Stimulated activated CD8-positive, alpha-beta memory T cell treated with anti-CD3 and anti-CD28 coated beads, Interleukin-2, amount 100 ng/mL, for 48 hours (primary cell): ENCODE data around the gene EXOC4.

Experiments used
- DNase-seq, 2 donors: peaks; one replicate each; pipeline ENCODE4 v3.0.0-alpha.2; 2020; ENCODE audit warnings: low read depth in 2 of 2

The EXOC4 gene

DNA sequence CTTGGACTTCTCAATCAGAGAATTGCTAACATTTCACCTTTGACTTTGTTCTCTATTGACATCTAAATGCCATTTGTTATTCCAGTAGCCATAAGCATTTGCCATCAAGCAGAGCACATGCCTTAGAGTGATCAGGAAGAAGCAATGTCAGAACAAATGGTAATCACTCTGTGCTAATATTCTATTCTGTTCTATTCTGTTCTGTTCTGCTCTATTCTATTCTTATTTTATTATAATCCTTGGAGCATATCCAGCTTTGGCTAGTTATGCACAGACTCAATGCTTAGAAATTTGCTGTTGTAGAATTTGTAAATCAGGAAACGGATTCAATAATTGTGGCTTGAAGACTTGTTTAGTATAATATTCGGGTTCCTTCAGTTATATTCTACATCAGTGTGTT lies 175.4 kb downstream of the EXOC4 start:
- no peak for DNase-seq

DNA sequence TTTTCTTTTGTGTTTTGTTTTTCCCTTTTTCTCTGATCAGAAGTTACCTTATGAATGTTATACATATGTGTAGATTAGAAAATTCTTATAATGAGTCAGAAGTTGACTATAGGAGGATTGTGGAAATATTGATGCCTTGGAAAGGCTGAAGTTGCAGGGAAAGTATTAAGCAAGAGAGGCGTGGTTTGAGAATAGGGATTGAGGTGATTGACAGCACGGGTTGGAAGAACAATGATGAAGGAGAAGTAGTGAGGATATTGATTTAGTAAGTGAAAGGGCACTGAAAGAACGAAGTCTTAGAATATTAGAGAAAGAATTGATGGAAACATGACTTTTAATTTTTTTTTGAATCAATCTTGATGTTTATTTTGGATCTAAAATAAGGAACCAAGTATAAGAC lies 176.0 kb downstream of the EXOC4 start:
- no peak for DNase-seq

DNA sequence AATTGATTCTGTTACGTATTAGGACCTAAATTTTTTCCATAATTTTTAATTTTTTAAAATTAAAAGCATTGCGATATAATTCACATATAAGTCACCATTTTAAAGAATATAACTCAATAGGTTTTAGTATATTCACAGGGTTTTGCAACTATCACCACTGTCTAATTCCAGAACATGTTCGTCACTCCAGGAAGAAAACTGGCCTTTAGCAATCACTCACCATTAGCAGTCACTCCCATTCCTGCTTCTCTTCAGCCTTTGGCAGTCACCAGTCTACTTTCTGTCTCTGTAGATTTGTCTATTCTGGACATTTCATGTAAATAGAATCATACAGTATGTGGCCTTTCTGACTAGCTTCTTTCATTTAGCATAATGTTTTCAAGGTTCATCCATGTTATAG lies 176.5 kb downstream of the EXOC4 start:
- DNase-seq = no peak

DNA sequence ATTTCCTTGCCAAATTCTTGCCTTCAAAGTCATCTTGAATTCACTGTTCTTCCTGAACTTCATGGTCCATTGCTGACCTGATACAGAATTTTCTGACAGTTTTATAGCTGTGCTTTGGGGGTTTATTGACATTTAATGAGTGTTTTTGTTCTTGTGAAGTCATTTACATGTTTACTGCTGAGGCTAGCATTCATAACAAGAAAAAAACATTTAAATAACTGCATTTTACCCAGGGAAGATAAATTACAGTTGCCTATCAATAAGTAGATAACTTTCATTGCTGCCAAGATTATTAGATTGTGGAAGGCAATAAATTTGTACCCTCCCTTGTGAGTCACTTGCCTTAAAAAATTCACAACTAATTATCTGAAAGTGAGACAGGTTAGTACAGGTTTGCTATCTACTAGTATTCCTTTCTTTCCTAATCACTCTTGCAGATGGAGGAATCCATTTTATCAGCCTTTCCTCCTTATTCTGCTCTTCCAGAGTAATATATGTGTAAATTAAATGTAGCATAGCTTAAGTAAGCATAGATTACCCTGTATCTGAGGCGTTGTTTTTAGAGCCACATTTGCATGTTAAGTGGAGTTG lies 178.4 kb downstream of the EXOC4 start:
- DNase-seq = no peak

DNA sequence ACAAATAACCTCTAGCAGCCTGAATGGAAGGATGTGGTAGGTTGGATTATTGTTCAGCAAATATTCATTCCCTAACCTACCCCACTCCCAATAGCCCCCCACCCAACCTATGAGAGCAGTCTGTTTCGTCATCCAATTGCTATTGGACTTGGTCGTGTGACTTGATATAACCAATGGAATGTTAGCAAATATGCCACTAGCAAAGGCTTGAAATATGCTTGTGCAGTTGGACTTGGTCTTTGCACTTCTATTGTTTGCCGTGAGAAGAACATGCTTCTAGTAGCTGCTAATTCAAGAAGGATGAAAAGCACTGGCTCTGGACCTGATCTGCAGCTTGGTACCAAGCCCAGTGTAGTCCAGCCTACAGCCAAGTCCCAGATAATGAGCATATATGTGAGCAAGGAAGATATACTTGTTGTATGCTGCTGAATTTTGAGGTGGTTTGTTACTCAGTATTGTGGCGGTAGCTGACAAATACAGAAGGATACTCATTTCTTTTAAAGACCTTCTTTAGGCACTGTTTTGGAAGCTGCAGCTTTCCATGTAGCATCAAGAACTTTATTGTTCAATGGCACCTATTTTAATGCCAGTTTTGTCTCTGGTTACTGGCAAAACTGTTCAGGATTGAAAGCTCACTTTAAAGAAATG lies 180.4 kb downstream of the EXOC4 start:
- DNase-seq = no peak

DNA sequence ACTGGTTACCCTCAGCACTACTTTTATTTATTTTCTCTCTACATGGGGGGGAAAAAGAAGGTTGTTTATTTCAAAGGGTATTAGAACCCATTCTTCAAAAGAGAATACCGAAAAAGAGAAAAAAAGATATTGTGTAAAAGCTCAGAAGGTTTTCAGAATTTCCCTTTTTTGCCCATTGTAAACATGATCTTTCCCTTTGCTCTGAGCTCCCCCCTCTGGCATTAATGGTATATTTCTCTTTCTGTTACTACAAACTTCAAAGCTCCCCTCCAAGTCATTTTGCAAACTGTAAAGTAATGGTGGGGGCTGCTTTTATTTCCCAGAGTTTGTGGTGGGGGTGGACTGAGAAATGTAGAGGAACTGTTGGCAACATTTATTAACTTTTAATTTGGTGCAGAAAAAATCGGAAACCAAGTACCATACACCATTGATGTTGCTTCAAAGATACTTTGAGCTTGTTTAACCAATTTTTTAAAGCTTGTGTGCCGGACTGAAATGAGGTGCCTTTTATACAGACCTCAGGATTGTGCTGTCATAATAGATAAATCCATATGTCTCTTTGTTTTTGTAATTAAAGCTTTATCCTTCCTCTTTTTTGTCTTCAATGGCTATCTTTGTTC lies 181.5 kb downstream of the EXOC4 start:
- no peak for DNase-seq

DNA sequence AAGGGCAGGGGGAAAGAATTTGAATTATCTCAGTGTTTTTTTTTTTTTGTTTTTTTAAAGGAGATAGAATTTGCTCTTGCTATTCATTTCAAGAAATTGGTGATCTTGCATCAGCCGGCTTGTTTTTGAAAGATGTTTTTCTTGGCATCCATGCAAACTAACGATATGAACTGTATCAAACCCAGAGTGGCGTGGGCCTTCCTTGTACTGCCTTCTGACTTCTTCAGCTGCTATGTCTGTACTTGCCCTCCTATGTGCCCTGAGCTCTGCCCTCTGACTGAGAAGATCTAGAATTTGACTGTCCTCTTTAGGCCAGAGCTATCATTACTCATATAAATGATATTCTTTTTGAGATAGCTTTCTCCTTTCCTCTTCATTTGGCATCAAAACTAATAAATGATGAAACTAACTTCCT lies 183.1 kb downstream of the EXOC4 start:
- no peak for DNase-seq

DNA sequence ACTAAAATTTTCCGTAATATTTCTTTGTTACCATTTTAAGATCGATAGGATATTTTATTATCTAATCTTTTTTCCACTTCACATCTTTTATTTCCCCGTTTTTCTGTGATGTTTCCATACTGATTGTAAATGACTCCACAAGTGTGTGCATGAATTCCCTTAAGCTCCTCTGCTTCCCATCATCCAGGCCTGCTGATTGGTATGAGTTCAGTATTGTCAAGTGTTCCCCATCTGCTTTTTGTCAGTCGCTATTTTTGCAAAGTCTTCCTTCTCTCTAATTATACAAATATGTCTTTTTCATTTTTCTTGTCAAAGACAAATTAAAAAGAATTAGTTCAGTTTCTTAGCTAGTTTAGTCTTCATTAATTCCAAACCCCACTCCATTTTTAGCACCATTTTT lies 184.7 kb downstream of the EXOC4 start:
- DNase-seq = no peak

DNA sequence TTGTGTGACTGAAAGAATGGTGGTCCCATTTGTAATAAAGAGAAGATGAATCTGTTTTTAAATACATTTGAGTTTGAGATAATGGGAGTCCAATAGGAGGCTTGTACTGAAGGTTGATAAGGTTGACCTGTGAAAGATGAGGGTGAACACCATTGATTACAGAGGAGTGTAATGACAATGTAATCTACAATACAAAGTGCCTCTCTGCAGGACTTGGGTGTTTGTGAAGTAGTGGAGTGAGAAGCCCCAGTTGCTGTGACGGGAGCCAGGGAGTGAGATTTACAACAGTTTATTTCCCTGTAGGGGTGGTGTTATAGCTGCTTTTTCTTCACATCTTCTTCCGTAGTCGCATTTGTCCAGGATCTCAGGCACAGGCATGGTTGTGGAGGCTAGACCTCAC lies 189.9 kb downstream of the EXOC4 start:
- no peak for DNase-seq

DNA sequence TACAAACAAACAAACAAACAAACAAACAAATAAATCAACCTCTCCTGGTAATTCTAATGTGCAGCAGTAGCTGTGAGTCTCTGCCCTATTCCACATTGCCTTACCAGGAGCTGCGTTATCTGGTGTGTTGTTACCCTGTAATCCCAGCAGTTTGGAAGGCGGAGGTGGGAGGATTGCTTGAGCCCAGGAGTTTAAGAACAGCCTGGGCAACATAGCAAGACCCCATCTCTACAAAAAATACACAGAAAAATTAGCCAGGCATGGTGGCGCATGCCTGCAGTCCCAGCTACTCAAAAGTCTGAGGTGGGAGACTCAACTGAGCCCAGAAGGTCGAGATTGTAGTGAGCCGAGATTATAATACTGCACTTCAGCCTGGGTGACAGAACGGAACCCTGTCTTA lies 192.7 kb downstream of the EXOC4 start:
- DNase-seq = no peak

DNA sequence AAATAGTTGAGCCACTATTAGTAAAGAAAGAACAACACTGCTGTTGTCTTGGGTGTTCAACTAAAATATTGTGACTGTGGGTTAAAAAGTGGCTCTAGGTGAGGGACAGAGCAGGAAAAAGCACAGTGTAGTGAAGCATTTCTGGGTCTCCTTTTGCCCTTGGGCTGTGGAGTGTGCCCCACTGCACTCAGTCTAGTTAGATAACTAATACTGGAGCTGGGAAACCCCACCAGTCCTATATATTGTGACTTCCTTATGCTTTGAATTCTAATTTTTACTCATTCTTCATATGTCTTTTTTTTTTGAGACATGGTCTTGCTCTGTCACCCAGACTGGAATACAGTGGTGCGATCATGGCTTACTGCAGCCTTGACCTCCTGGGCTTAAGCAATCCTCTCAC lies 195.1 kb downstream of the EXOC4 start:
- no peak for DNase-seq

DNA sequence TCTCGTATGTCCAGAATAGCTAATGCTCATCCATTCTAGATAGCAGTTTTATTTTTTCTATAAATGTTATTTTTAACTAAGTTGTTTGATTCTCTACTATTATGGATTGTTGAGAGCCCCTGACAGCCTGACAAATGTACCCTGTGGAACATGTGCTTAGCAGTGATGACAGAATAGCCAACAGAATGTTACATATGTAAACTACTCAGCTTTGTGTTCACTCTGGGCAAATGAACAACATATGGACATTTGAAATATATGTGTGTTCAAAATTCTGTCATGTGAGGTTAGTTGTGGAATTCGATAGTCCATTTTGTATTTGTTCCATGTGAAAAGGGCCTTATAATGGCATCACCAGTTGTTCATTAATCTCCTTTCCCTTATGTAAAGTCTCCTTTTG lies 199.7 kb downstream of the EXOC4 start:
- no peak for DNase-seq

DNA sequence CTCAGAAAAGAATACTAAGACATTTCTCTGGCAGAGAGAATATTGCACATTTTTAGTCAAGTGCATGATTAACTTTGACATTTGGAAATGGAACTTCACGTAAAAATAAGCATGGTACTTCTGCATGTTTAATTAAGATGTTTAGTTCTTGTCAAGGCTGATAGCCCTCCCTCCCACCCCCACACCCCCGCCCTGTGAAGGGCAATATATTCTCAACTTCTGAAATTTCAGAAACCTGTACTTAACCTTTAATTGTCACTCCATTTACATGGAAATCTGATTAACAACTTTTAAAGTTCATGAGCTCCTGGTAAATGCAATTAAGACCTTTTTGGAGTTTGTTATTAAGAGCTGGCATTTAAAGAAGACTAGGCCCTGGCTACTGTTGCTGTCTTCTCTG lies 205.8 kb downstream of the EXOC4 start:
- DNase-seq = no peak

DNA sequence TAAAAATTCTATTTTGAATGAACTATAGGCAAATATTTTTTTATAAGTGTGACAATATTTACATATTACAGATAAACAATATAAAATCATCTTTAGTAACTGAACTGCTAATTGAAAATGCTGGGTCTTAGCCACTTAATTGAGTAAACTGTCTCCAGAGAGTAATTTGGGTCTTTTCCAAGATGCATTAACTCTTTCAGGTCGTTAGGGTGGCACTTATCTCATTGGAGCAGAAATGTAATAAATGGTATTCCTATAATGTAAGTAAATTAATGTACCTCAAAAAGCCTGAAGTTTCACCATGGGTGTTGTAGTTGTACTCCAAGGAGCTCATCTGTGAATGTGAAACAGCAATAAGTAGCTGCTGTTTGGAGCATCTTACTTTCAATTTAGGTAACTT lies 208.5 kb downstream of the EXOC4 start:
- no peak for DNase-seq

DNA sequence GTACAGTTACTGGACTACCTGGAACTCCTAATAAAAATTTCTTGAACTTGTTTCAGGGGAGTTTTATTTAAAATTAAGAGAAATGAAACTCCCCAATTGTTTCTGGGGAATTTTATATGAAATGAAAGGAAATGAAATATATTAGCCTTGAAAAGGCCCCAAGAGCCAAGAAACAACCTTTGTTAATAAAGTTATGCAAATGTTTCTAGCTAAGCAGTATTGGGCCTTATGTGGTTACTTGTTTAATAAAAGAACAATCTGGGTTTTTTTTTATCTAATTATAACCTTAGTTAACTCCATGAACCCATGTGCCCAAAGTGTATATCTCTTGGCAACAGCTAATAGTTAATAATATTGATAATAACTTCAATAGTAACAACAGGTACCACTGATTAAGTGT lies 222.8 kb downstream of the EXOC4 start:
- no peak for DNase-seq

DNA sequence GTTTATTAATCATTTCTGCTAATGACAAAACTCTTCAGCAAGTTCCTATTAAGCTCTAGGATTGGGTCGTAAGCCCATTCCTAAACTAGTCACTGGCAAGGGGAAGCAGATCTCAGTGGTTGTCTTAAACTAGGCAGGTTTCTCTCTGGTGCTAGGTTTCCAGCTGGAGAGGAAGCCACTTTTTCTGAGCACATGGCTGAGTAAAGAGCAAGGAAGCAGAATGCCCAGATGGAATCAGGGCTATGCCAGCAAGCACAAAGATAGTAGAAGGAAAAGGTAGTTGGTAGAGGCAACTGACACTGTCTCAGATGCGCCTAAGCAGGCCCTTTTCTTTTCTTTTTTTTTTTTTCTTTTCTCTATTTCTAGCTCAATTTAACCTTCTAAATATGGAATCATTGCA lies 224.9 kb downstream of the EXOC4 start:
- no peak for DNase-seq

DNA sequence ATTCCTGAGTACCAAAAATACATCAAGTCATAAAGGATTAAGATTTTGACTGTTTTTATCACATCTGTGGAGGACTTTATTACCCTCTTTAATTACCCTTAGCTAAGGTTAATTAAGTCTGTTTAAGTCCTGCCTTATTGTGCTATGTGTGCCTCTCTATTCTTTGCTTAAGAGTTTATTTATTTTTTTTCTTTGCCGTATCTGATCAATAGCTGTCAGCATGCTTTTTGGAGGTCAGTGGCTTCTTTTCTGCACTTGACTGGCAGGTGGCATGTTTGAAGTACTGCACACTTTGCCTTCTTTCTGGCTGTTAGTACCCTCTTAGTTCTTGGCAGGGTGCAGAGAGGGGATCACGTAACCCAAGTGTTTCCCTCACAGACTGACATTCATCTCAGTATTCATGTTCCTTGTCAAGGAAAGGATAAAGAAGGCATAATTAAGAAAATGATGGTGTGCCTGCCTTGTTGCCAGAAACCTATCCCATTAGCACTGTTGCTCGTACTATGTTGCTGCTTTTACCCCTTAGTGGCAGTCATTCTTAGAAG lies 225.8 kb downstream of the EXOC4 start:
- no peak for DNase-seq

DNA sequence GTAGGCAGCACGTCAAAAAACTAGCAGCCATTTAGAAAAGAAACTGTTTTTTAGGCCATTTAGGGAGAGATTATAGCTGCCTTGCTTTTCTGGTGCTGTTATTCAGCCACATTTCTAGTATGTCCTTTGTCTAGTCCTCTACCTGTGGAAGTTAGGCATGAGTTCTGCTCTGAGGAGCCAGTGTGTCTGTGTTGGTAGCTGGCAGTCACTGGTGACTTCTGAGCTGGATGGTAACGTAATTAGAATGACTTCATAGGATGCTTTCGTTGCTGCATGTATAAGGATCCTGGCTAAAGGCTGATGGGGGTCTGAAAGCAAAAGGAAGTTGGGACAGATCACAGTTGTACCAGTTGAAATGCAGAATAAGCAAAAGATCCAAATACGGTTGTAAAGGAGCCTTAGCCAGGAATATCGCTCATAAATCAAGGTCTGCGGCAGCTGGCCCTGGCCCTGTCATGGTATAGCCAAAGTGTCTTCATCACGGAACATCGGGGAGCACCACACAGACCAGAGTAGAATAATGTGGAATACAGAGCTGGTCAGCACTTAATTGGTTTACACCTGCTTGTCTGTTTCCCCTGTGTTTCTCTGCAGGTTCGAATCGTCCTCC lies 226.7 kb downstream of the EXOC4 start:
- DNase-seq = no peak

DNA sequence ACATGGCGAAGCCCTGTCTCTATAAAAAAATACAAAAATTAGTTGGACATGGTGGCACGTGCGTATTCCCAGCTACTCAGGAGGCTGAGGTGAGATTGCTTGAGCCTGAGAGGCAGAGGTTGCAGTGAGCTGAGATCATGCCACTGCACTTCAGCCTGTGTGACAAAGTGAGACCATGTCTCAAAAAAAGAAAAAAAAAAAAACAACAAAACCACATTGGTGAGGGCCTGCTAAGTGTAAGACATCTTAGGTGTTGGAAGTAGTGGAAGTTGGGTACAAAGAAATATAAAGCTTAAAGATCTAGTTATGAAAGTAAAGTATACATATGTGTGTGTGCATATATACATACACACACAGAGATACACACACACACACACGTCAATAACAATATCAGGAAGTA lies 228.0 kb downstream of the EXOC4 start:
- no peak for DNase-seq

DNA sequence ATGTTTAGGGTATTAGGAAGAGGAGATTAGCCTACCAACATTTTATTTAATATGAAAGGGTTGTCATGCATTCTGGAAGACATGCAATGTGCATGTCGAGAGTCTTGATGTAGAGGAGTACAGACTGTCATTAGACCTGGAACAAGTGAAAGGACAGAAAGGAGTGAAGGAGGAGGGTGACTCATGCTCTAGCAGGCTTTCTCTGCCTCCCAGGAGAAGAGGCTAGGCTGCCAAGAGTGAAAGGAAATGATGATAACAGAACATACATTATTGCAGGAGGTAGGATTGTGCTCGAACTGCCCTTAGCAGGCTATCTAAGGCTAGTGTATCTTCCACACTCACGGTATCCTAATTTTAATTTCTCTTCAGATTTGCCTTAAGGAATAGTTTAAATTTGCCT lies 228.8 kb downstream of the EXOC4 start:
- DNase-seq = no peak

DNA sequence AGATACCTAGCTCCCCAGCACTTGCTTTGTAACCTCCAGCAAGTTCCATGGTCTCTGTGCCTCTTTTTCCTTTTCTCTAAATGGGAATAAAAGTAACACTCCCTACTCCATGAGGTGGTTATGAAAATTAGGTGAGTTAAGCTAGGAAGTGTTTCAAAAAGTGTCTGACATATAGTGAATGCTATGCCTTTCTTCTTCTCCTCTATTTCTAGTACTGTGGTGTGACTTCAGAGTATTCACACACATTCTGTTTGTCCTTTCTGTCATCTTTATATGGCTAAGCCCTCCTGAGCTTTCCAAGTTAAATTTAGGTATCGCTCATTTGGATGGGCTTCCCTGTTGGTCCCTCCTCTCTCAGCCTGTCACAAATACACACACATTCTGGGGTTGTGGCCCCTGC lies 229.7 kb downstream of the EXOC4 start:
- DNase-seq = no peak

DNA sequence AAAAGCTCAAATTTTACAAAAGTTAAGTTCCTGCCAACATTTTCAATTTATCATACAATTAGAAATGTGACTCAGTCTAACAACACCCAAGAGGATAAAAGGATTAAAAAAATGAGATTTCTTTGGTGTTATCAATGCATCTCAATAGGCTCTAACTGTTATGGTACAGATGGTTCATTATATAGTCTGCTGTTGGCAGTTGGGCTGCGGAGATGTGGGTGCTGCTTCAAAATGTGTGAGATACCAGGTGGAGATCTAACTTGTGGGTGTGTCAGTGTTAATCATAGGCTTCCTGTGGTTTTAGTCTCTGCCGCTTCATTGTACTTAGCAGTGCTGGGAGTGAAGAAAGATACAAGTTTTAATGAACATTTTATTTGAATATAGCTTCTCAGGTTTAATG lies 231.2 kb downstream of the EXOC4 start:
- peak; percentile 9 to 20 for DNase-seq

DNA sequence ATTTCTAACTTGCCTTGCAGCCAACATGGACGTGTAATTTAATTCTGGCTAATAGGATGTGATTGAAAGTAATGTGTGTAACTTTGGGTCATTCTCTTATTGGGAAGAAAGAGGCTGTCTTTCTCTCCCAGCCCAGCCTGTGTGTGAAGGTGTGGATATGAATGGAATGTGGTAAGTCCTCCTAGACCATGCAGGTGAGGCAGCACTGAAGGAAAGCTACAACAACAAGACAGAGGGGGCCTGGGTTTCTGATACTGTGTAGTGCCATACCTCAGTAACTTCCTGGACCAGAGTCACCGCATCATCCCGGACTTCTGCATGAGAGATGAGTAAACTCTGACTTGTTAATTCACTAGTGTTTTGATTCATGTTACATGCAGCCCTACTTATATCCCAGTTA lies 237.0 kb downstream of the EXOC4 start:
- DNase-seq = no peak
